H1 (cell line): ENCODE results near the gene HES7. TPM values are rescaled to one million over a fixed set of nuclear protein-coding genes. Genes with fewer than 3 reads are reported as not detected.

Experiments
- CTCF ChIA-PET: fragments of 300-600 bp; sonication (Branson Sonifier 250); formaldehyde crosslinking; loops from one replicate; lab custom pipeline; 2021; ENCODE audit not compliant: partially characterized antibody; lab: Charles Lee
- POLR2A ChIA-PET: fragments of 300-600 bp; sonication (Branson Sonifier 250); formaldehyde crosslinking; loops from one replicate; lab custom pipeline; 2021; ENCODE audit warnings: inconsistent platforms; ENCODE audit not compliant: partially characterized antibody; lab: Charles Lee
- DNase-seq, 2 experiments: peaks; one replicate each; pipeline versions ENCODE4 v3.0.0 to v3.0.0-alpha.2; 2010 to 2022; ENCODE audit warnings: low spot score in 2 of 2, low read depth in 1 of 2, mixed read lengths in 1 of 2
- FAIRE-seq: peaks from 2 replicates; lab custom pipeline; 2011; peaks lifted over from hg19 to GRCh38; lab: Jason Lieb, UNC
- H2AFZ ChIP-seq: 2 replicates; pipeline ENCODE4 v1.8.1; 2012; ENCODE audit warnings: low read length, inconsistent platforms
- H2AK5ac ChIP-seq: 2 replicates; pipeline ENCODE4 v1.6.1; 2013; ENCODE audit warnings: low read depth, low read length
- H2BK120ac ChIP-seq: replicated peaks from 2 replicates; pipeline ENCODE3; 2013; ENCODE audit warnings: low read depth, low read length, inconsistent platforms
- H2BK12ac ChIP-seq: 2 replicates; pipeline ENCODE4 v1.6.1; 2013; ENCODE audit warnings: low read depth, low read length
- H2BK15ac ChIP-seq: 2 replicates; pipeline ENCODE4 v1.6.1; 2013; ENCODE audit warnings: low read length
- H2BK20ac ChIP-seq: 2 replicates; pipeline ENCODE4 v1.6.1; 2013; ENCODE audit warnings: low read length
- H2BK5ac ChIP-seq: 2 replicates; pipeline ENCODE4 v1.6.1; 2013; ENCODE audit warnings: low read depth, low read length
- H3K14ac ChIP-seq: 2 replicates; pipeline ENCODE4 v1.6.1; 2013; ENCODE audit warnings: inconsistent platforms; ENCODE audit not compliant: insufficient read length
- H3K18ac ChIP-seq: 2 replicates; pipeline ENCODE4 v1.6.1; 2013; ENCODE audit warnings: low read length; ENCODE audit errors: extremely low read depth
- H3K23ac ChIP-seq: 2 replicates; pipeline ENCODE4 v1.6.1; 2013; ENCODE audit warnings: inconsistent platforms; ENCODE audit not compliant: insufficient read length
- H3K23me2 ChIP-seq: 2 replicates; pipeline ENCODE4 v1.6.1; 2013; ENCODE audit warnings: low read depth, low read length
- H3K27ac ChIP-seq: 2 replicates; pipeline ENCODE4 v1.6.1; 2011; ENCODE audit warnings: low read depth, low read length, inconsistent platforms
- H3K27me3 ChIP-seq, 4 experiments: replicated peaks in 1 of 4; 1 replicate in 1 of 4; 2 replicates in 3 of 4; pipeline versions ENCODE4 v1.6.1 to v1.8.1; 2011 to 2013; ENCODE audit warnings: low read length in 3 of 4, mild to moderate bottlenecking in 3 of 4, inconsistent platforms in 2 of 4, mixed read lengths in 2 of 4, moderate library complexity in 1 of 4; ENCODE audit not compliant: control insufficient read depth in 3 of 4, insufficient read depth in 3 of 4; ENCODE audit errors: extremely low read depth in 1 of 4
- H3K36me3 ChIP-seq, 4 experiments: 2 replicates each; pipeline versions ENCODE4 v1.6.1 to v1.8.1; 2011 to 2013; ENCODE audit warnings: mild to moderate bottlenecking in 4 of 4, low read length in 3 of 4, moderate library complexity in 2 of 4, control low read depth in 1 of 4, inconsistent platforms in 1 of 4; ENCODE audit not compliant: insufficient read depth in 4 of 4, control insufficient read depth in 2 of 4
- H3K4ac ChIP-seq: replicated peaks from 2 replicates; pipeline ENCODE3; 2013; ENCODE audit warnings: low read length, low read depth, mixed read lengths, inconsistent platforms; ENCODE audit not compliant: insufficient read length
- H3K4me1 ChIP-seq, 4 experiments: replicated peaks in 1 of 4; 1 replicate in 1 of 4; 2 replicates in 3 of 4; pipeline versions ENCODE4 v1.6.1 to v1.8.1; 2011 to 2013; ENCODE audit warnings: low read length in 3 of 4, inconsistent platforms in 2 of 4, mixed read lengths in 1 of 4; ENCODE audit not compliant: insufficient read depth in 4 of 4, control insufficient read depth in 3 of 4
- H3K4me2 ChIP-seq, 2 experiments: 2 replicates each; pipeline versions ENCODE4 v1.6.1 to v1.8.1; 2011 to 2013; ENCODE audit warnings: low read depth in 2 of 2, low read length in 2 of 2, control low read depth in 1 of 2, inconsistent platforms in 1 of 2, mild to moderate bottlenecking in 1 of 2; ENCODE audit not compliant: insufficient read depth in 1 of 2
- H3K4me3 ChIP-seq, 4 experiments: fragments of 200-600, 300-600 bp in 1 of 4; sonication (generic), shearing (Covaris generic), sonication (Bioruptor Twin) in 1 of 4; 2 replicates each; pipeline versions ENCODE4 v1.5.1 to v1.8.1; 2011 to 2016; ENCODE audit warnings: low read length in 4 of 4, low read depth in 3 of 4, control low read depth in 2 of 4, inconsistent platforms in 2 of 4, mild to moderate bottlenecking in 2 of 4, mixed read lengths in 1 of 4, moderate library complexity in 1 of 4; ENCODE audit not compliant: insufficient read depth in 2 of 4; ENCODE audit errors: extremely low read depth in 1 of 4
- H3K56ac ChIP-seq: replicated peaks from 2 replicates; pipeline ENCODE3; 2013; ENCODE audit warnings: low read depth, mild to moderate bottlenecking, mixed read lengths, low read length, inconsistent platforms; ENCODE audit not compliant: insufficient read length
- H3K79me1 ChIP-seq: 2 replicates; pipeline ENCODE4 v1.6.1; 2013; ENCODE audit warnings: low read depth, low read length, control low read depth
- H3K79me2 ChIP-seq, 2 experiments: 2 replicates each; pipeline versions ENCODE4 v1.6.1 to v1.8.1; 2012 to 2013; ENCODE audit warnings: low read length in 2 of 2, mild to moderate bottlenecking in 2 of 2, inconsistent platforms in 1 of 2; ENCODE audit not compliant: insufficient read depth in 2 of 2, control insufficient read depth in 1 of 2
- H3K9ac ChIP-seq, 4 experiments: replicated peaks in 1 of 4; 1 replicate in 1 of 4; 2 replicates in 3 of 4; pipeline versions ENCODE4 v1.6.1 to v1.8.1; 2011 to 2013; ENCODE audit warnings: low read depth in 3 of 4, low read length in 3 of 4, control low read depth in 2 of 4, mild to moderate bottlenecking in 2 of 4, moderate library complexity in 2 of 4, inconsistent platforms in 1 of 4; ENCODE audit errors: extremely low read depth in 1 of 4
- H3K9me3 ChIP-seq, 2 experiments: 2 replicates each; pipeline versions ENCODE4 v1.6.1 to v1.8.1; 2012 to 2013; ENCODE audit warnings: mild to moderate bottlenecking in 2 of 2, moderate library complexity in 2 of 2, control low read depth in 1 of 2, inconsistent platforms in 1 of 2, low read depth in 1 of 2, low read length in 1 of 2, mixed read lengths in 1 of 2; ENCODE audit not compliant: insufficient read depth in 2 of 2
- H4K20me1 ChIP-seq, 2 experiments: replicated peaks in 1 of 2; 2 replicates each; pipeline versions ENCODE3 to v1.8.1; 2011 to 2013; ENCODE audit warnings: inconsistent platforms in 2 of 2, low read length in 2 of 2, mild to moderate bottlenecking in 1 of 2; ENCODE audit not compliant: insufficient read depth in 2 of 2, control insufficient read depth in 1 of 2
- H4K5ac ChIP-seq: 2 replicates; pipeline ENCODE4 v1.6.1; 2013; ENCODE audit warnings: low read length, low read depth, mixed read lengths, inconsistent platforms; ENCODE audit not compliant: insufficient read length
- H4K8ac ChIP-seq: 2 replicates; pipeline ENCODE4 v1.8.0; 2013; ENCODE audit warnings: mild to moderate bottlenecking, moderate library complexity, low read length, inconsistent platforms; ENCODE audit not compliant: insufficient read depth; ENCODE audit errors: extremely low read depth
- H4K91ac ChIP-seq: replicated peaks from 2 replicates; pipeline ENCODE3; 2013; ENCODE audit warnings: low read length, mixed read lengths, inconsistent platforms; ENCODE audit not compliant: insufficient read length
- BRCA1 ChIP-seq: IDR thresholded peaks from 2 replicates; pipeline ENCODE4 v1.6.1; 2012; ENCODE audit warnings: low read depth, low read length, improper control_type of control experiment
- CHD2 ChIP-seq: IDR thresholded peaks from 2 replicates; pipeline ENCODE4 v1.6.1; 2012; ENCODE audit warnings: low read length, improper control_type of control experiment
- EGR1 ChIP-seq: IDR thresholded peaks from 2 replicates; pipeline ENCODE4 v1.6.1; 2011; ENCODE audit warnings: low read depth, low read length, borderline replicate concordance
- GABPA ChIP-seq: IDR thresholded peaks from 2 replicates; pipeline ENCODE4 v1.6.1; 2011; ENCODE audit warnings: mild to moderate bottlenecking, low read length, moderate library complexity, borderline replicate concordance; ENCODE audit not compliant: insufficient read depth
- NRF1 ChIP-seq: IDR thresholded peaks from 2 replicates; pipeline ENCODE4 v1.6.1; 2011; ENCODE audit warnings: mild to moderate bottlenecking, low read depth, low read length, improper control_type of control experiment
- POLR2A ChIP-seq, 2 experiments: IDR thresholded peaks; 1 replicate in 1 of 2; 2 replicates in 1 of 2; pipeline ENCODE4 v1.6.1; 2011; ENCODE audit warnings: low read depth in 2 of 2, low read length in 2 of 2, mild to moderate bottlenecking in 2 of 2; ENCODE audit errors: control extremely low read depth in 1 of 2
- POLR2AphosphoS5 ChIP-seq: IDR thresholded peaks from 2 replicates; pipeline ENCODE4 v1.6.1; 2011; ENCODE audit warnings: low read depth, low read length
- RBBP5 ChIP-seq: IDR thresholded peaks from 2 replicates; pipeline ENCODE4 v1.7.1; 2012; ENCODE audit warnings: low read depth, mild to moderate bottlenecking, inconsistent platforms, low read length, moderate library complexity, borderline replicate concordance
- RFX5 ChIP-seq: IDR thresholded peaks from 2 replicates; pipeline ENCODE4 v1.6.1; 2011; ENCODE audit warnings: low read depth, low read length, improper control_type of control experiment, borderline replicate concordance
- SAP30 ChIP-seq: fragments of 300-600 bp; sonication (generic); IDR thresholded peaks from 2 replicates; pipeline ENCODE4 v1.7.1; 2012; ENCODE audit warnings: low read length, moderate library complexity, mild to moderate bottlenecking, inconsistent platforms; ENCODE audit not compliant: insufficient read depth, insufficient replicate concordance
- TCF12 ChIP-seq: IDR thresholded peaks from 2 replicates; pipeline ENCODE4 v1.6.1; 2011; ENCODE audit warnings: low read depth, mild to moderate bottlenecking, low read length
- WGBS, 2 experiments: shearing (Covaris generic) in 1 of 2; methylation state at CpG; one replicate each; pipeline versions ENCODE4 v1.1.6 to v1.1.7; 2013 to 2015; ENCODE audit warnings: low lambda C conversion rate in 2 of 2, mixed read lengths in 2 of 2, inconsistent platforms in 1 of 2, low coverage in 1 of 2, missing lambda C conversion rate in 1 of 2; ENCODE audit not compliant: insufficient replicate concordance in 2 of 2, insufficient coverage in 1 of 2, insufficient read length in 1 of 2; ENCODE audit errors: extremely low coverage in 1 of 2, missing lambda C conversion rate in 1 of 2; 5-methylcytosine and 5-hydroxymethylcytosine counted together
- polyA plus RNA-seq, 7 experiments: library from polyadenylated mRNA; depleted of rRNA in 3 of 7; stranded (reverse) in 5 of 7; unstranded in 2 of 7; fragments of >200 nt in 5 of 7; fragments of 200-250 nt in 2 of 7; gene quantifications; 1 replicate in 5 of 7; 2 replicates in 1 of 7; 4 replicates in 1 of 7; pipeline versions ENCODE4 v1.2.1 to v1.2.3, GENCODE V29; 2011 to 2013; ENCODE audit warnings: missing spikeins in 2 of 7, mixed read lengths in 2 of 7
- total RNA-seq: library from RNA; stranded (reverse); fragmentation: NEBNext Ultra II Directional; extraction: Animal tissue kit (Norgen Biotek cat#: 25700); gene quantifications from 2 replicates; pipeline ENCODE4 v1.2.1, GENCODE V29; 2021

The HES7 gene
- total and polyA plus RNA-seq, 2 of the 8 experiments (the other 6 are each of a cell fraction or from before 2014, with no cell fraction given): 0.20 to 0.32 TPM

- H2AFZ ChIP-seq: 0 out of 2 replicates have a peak overlapping the region, but pooled peaks have one; percentile 61
- peaks cover 5 to 6% of the 10 kb centered on the region in 2 experiments for H4K20me1 ChIP-seq
- ChIA-PET CTCF (interaction anchor here (0.7 to 23.3 kb wide), 16 partner anchors 11 to 435 kb away, joined by 3 to 501 read pairs (median 10); partner anchors contain the start of genes ALOX12B and VAMP2), POLR2A (interaction anchor here (0.8 to 7.6 kb wide), 17 partner anchors 13 to 264 kb away, joined by 3 to 49 read pairs (median 6); partner anchors contain the start of genes AURKB, NAA38, PFAS and RANGRF)
- H3K14ac ChIP-seq: no peak overlapping the region
- no peaks in the 10 kb centered on the region for H3K79me1 ChIP-seq
- peak overlapping the region; percentile 54 to 89 (median 82) for H3K4me3 ChIP-seq
- no peak overlapping the region for H3K18ac ChIP-seq
- H3K9ac ChIP-seq: peak overlapping the region in 2 of 4 experiments; percentile 40 to 67; a peak in 3 of 7 replicates
- H3K4me2 ChIP-seq: peak overlapping the region; percentile 88 to 93
- no peak overlapping the region for H2BK20ac ChIP-seq
- H3K23me2 ChIP-seq: peaks cover 40% of the 10 kb centered on the region
- no peak overlapping the region for H4K8ac ChIP-seq
- no peak overlapping the region for H4K91ac ChIP-seq
- H3K36me3 ChIP-seq: no peaks in the 10 kb centered on the region
- H2BK5ac ChIP-seq: peak overlapping the region; percentile 28; the same call in 1 of the 2 replicates
- no peak overlapping the region for H2BK15ac ChIP-seq
- no peak overlapping the region for H2BK12ac ChIP-seq
- no peaks in the 10 kb centered on the region for H3K79me2 ChIP-seq
- H2AK5ac ChIP-seq: no peak overlapping the region
- 0% methylated on average over 37 of the region's 40 CpGs; no CpG with 5 or more reads in 1 of the 2 experiments for WGBS, 2 experiments
- no peak overlapping the region for H2BK120ac ChIP-seq
- H3K4me1 ChIP-seq: peaks cover 0 to 23% (median 13%) of the 10 kb centered on the region in 4 experiments; a peak in 6 of 7 replicates
- H3K56ac ChIP-seq: no peak overlapping the region
- no peak overlapping the region for H3K4ac ChIP-seq
- FAIRE-seq (no peak), DNase-seq (peak; percentile 79 to 98)
- peaks cover 40 to 61% (median 58%) of the 10 kb centered on the region in 4 experiments for H3K27me3 ChIP-seq
- no peaks in the 10 kb centered on the region for H3K9me3 ChIP-seq
- no peak overlapping the region for H3K23ac ChIP-seq
- H3K27ac ChIP-seq: no peak overlapping the region
- H4K5ac ChIP-seq: no peak overlapping the region
- peak; percentile 50; the same call in 1 of the 2 replicates for TF ChIP-seq POLR2AphosphoS5
- no peak for TF ChIP-seq RFX5
- no peak for TF ChIP-seq CHD2
- no peak for TF ChIP-seq TCF12
- TF ChIP-seq GABPA: no peak
- TF ChIP-seq RBBP5: peak; percentile 98; the same call in 1 of the 2 replicates
- peak; percentile 40; the same call in 1 of the 2 replicates for TF ChIP-seq NRF1
- peak; percentile 42 for TF ChIP-seq SAP30
- TF ChIP-seq BRCA1: no peak
- TF ChIP-seq EGR1: no peak
- TF ChIP-seq POLR2A (IDR thresholded peaks at IDR 0.05; ENCODE audit: control extremely low read depth in 1 of 2, low read depth in 2 of 2, low read length in 2 of 2): peak in 1 of 2 experiments; percentile 51; a peak in 1 of 3 replicates
Observed at GRCh38 chr17:8120520-8121406, 3.1 kb downstream of the HES7 start.
